Lower lobe of right lung (tissue), 2 donors: ENCODE results near the gene UBQLN1. TPM values are rescaled to one million over a fixed set of nuclear protein-coding genes. Genes with fewer than 3 reads are reported as not detected.

Experiments used
- ATAC-seq, 2 donors: fragments of 200-7000 bp; cut with Tn5 transposase; one replicate each; pipeline ENCODE4 v1.9.1; 2020 to 2022; ENCODE audit warnings: mild to moderate bottlenecking in 2 of 2, moderate library complexity in 2 of 2
- DNase-seq: peaks from one replicate; pipeline ENCODE4 v3.0.0-alpha.2; 2020
- H3K27ac ChIP-seq: fragments of 200-600 bp; one replicate; pipeline ENCODE4 v1.8.0; 2022
- H3K27me3 ChIP-seq: fragments of 200-600 bp; one replicate; pipeline ENCODE4 v1.8.0; 2022; ENCODE audit warnings: low read depth
- H3K36me3 ChIP-seq: fragments of 200-600 bp; one replicate; pipeline ENCODE4 v1.8.0; 2022; ENCODE audit warnings: mild to moderate bottlenecking
- H3K4me1 ChIP-seq: fragments of 200-600 bp; one replicate; pipeline ENCODE4 v1.8.0; 2022
- H3K4me3 ChIP-seq: fragments of 200-600 bp; one replicate; pipeline ENCODE4 v1.8.0; 2022; ENCODE audit warnings: mild to moderate bottlenecking
- H3K9me3 ChIP-seq: fragments of 200-600 bp; one replicate; pipeline ENCODE4 v1.8.0; 2022
- intact Hi-C: fragments of 100-400 bp; cut with DNase I; formaldehyde crosslinking; loops from one replicate; pipeline ENCODE4 v1.11.0; 2022
- total RNA-seq: library from RNA; stranded (reverse); fragmentation: NEBNext Ultra II Directional; extraction: Animal tissue kit (Norgen Biotek cat#: 25700); gene quantifications from one replicate; pipeline ENCODE4 v1.2.1, GENCODE V29; 2021
- TF ChIP-seq, protein P1 (sequence below): fragments of 200-600 bp; IDR thresholded peaks from one replicate; pipeline ENCODE4 v1.8.0; 2022; ENCODE audit warnings: antibody characterized with exemption, mild to moderate bottlenecking
- donor health status: DM: no; HTN: yes; CAD: no; lungs with severe emphysema.

The UBQLN1 gene
- total RNA-seq, 1 donor from 2014 or later, result 88.4 TPM

DNA sequence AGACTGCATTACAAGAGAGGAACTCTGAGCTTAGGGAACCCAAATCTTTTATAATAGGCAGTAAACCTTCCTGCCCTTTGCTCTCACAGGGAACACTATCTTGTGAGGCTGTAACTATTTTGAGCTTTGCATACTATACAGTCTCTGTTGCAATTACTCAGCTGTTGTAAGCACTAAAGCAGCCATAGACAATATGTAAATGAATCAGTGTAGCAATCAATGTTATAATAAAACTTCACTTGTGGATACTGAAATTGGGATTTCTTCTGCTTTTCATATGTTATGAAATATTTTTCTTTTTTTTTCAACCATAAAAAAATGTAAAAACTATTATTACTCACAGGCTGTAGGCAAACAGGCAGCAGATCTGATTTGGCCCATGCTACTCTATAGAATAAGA is 16.7 kb upstream of the UBQLN1 start:
- H3K4me3 ChIP-seq, result no peak overlapping the region
- H3K27ac ChIP-seq, result no peak overlapping the region
- TF ChIP-seq, protein P1, sequence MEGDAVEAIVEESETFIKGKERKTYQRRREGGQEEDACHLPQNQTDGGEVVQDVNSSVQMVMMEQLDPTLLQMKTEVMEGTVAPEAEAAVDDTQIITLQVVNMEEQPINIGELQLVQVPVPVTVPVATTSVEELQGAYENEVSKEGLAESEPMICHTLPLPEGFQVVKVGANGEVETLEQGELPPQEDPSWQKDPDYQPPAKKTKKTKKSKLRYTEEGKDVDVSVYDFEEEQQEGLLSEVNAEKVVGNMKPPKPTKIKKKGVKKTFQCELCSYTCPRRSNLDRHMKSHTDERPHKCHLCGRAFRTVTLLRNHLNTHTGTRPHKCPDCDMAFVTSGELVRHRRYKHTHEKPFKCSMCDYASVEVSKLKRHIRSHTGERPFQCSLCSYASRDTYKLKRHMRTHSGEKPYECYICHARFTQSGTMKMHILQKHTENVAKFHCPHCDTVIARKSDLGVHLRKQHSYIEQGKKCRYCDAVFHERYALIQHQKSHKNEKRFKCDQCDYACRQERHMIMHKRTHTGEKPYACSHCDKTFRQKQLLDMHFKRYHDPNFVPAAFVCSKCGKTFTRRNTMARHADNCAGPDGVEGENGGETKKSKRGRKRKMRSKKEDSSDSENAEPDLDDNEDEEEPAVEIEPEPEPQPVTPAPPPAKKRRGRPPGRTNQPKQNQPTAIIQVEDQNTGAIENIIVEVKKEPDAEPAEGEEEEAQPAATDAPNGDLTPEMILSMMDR, result no peak
- DNase-seq, result no peak
- no peaks in the 10 kb centered on the region for H3K4me1 ChIP-seq
- H3K9me3 ChIP-seq, result peaks cover 3% of the 10 kb centered on the region
- ATAC-seq, result no peak
- H3K36me3 ChIP-seq, result no peaks in the 10 kb centered on the region
- intact Hi-C loops, result no loop called here
- no peaks in the 10 kb centered on the region for H3K27me3 ChIP-seq

DNA sequence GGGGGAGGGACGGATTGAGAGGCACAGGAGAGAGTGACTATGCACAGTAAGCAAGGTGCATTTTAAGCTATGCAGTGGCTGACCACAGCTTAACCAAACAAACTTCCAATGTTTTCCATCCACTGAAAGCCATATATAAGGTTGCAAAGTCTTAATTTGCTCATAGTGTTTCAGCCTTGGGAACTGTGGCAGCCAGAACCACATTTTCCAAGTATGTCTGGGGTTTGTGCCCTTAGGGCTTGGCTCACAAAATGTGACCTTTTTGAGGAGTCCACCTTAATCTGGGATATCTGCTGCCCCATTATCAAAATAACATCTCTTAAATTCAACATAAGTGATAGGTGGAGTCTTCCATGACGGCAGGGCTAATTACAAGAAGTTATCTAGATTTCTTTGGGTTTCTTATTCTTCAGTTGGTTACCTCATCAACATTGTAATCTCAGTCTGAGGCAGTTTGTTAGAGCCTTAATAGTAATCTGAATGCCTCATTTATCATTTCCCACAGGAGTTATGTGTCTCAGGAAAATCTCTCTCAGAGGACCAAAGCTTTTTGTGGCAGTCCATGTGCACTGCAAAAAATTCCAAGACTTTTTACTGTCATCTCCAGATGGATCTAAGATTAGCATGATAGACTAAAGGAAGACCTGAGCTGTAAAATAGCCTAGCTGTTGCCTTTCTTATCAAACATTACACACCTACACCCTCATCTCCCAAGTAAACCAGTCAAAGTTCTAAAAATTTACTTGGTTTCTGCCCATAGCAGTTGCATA is 15.2 kb upstream of the UBQLN1 start:
- Histone ChIP-seq H3K27ac (no peak overlapping the region), H3K27me3 (no peaks in the 10 kb centered on the region), H3K4me1 (no peaks in the 10 kb centered on the region), H3K36me3 (no peaks in the 10 kb centered on the region), H3K4me3 (no peak overlapping the region), H3K9me3 (peaks cover 3% of the 10 kb centered on the region)
- TF ChIP-seq, protein P1, result no peak
- intact Hi-C loops, result no loop called here
- DNase-seq (no peak), ATAC-seq (no peak)

DNA sequence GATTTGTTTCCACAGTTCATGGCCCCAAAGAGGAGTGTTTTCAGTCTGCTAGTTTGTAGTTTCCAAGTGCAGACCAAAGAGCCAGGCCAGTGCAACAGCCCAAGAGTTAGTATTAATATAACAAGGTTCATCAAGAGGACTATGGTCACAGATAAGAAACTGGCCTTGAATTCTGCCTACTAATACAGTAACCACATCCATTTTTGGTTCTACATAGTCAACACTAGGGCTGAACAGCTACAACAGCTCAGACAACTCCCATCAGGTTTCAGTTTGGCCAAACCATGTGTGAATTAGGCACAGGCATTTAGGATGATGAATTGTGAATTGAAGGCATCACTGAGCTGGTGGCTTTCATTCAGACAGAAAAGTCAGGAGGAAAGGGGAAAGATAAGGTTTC is 13.8 kb upstream of the UBQLN1 start:
- no peak for ATAC-seq
- H3K36me3 ChIP-seq, result no peaks in the 10 kb centered on the region
- H3K4me1 ChIP-seq, result no peaks in the 10 kb centered on the region
- no peaks in the 10 kb centered on the region for H3K27me3 ChIP-seq
- TF ChIP-seq, protein P1, result no peak
- H3K9me3 ChIP-seq, result peaks cover 3% of the 10 kb centered on the region
- no peak overlapping the region for H3K27ac ChIP-seq
- no peak overlapping the region for H3K4me3 ChIP-seq
- intact Hi-C loops, result no loop called here
- DNase-seq, result no peak

DNA sequence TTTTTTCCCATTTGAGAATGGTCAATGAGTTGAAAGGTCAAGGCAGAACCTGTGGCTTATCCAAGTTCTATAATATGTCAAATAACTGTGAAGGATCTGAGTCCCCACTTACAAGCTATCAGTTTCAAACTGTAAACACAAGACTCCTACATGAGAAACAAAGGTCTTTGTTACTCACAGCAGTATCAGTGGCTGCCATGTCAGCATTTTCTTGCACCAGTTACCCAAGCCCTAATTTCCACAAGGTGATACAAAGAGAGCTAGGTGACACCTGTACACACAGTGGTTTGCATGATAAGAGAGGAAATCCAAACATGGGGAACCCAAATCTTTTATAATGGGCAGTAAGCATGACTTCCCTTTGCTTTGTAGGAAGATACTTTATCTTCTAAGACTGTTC is 8.0 kb upstream of the UBQLN1 start:
- H3K36me3 ChIP-seq, result no peaks in the 10 kb centered on the region
- no peak for ATAC-seq
- intact Hi-C loops, result no loop called here

DNA sequence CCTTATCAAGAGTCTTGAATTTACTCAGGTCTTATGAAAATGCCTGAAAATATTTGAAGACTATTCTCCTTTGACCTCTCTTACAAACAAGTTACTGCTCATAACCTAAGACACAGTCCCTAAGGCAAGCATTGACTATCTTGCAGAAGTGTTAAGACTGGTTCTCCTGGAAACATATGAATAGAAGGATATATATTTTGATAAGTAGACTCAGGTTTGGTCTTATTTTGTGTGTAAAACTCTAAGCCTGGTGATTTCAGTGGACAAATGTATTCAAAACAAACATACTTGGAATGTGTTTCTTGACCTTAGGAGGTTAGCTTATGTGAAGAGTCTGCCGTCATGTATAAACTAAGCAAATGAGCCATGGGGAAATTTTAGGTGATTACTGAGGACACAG is 7.5 kb upstream of the UBQLN1 start:
- H3K9me3 ChIP-seq, result no peaks in the 10 kb centered on the region
- no peaks in the 10 kb centered on the region for H3K36me3 ChIP-seq
- H3K4me1 ChIP-seq, result no peaks in the 10 kb centered on the region
- TF ChIP-seq, protein P1, result no peak
- intact Hi-C loops, result no loop called here
- no peak overlapping the region for H3K4me3 ChIP-seq
- H3K27ac ChIP-seq, result no peak overlapping the region
- ATAC-seq (no peak), DNase-seq (no peak)
- no peaks in the 10 kb centered on the region for H3K27me3 ChIP-seq

More for the DNA sequence above, 8.0 kb upstream of the UBQLN1 start:
- no peaks in the 10 kb centered on the region for H3K4me1 ChIP-seq
- TF ChIP-seq, protein P1, result no peak
- no peaks in the 10 kb centered on the region for H3K9me3 ChIP-seq
- no peak for DNase-seq
- no peak overlapping the region for H3K4me3 ChIP-seq
- no peaks in the 10 kb centered on the region for H3K27me3 ChIP-seq
- no peak overlapping the region for H3K27ac ChIP-seq
